CD4-positive, CD25-positive, alpha-beta regulatory T cell (primary cell): Measurements from ENCODE around the gene SHISA2. TPM values are rescaled to one million over a fixed set of nuclear protein-coding genes. Genes with fewer than 3 reads are reported as not detected.

Experiments used
- ATAC-seq, 2 donors: fragments of 150-1000 bp; cut with Tn5 transposase; one replicate each; pipeline ENCODE4 v1.10.0; 2021; ENCODE audit warnings: low read depth in 2 of 2, moderate number of reproducible peaks in 2 of 2, moderate library complexity in 1 of 2
- DNase-seq, 3 donors: peaks; one replicate each; pipeline versions ENCODE4 v3.0.0 to v3.0.0-alpha.2; 2012 to 2022; ENCODE audit warnings: mixed read lengths in 1 of 3
- H3K27ac ChIP-seq: one replicate; pipeline ENCODE4 v1.7.0; 2013; ENCODE audit warnings: mild to moderate bottlenecking, low read length; ENCODE audit not compliant: insufficient read depth, poor library complexity, severe bottlenecking
- H3K27me3 ChIP-seq: one replicate; pipeline ENCODE4 v1.7.0; 2013; ENCODE audit warnings: low read length; ENCODE audit not compliant: control insufficient read depth, insufficient read depth
- H3K36me3 ChIP-seq: one replicate; pipeline ENCODE4 v1.7.0; 2013; ENCODE audit warnings: mild to moderate bottlenecking, low read length, moderate library complexity; ENCODE audit not compliant: control insufficient read depth, insufficient read depth
- H3K4me1 ChIP-seq: 2 replicates; pipeline ENCODE4 v1.7.0; 2013; ENCODE audit warnings: mild to moderate bottlenecking, low read length; ENCODE audit not compliant: insufficient read depth, control insufficient read depth, poor library complexity, severe bottlenecking
- H3K4me3 ChIP-seq: one replicate; pipeline ENCODE4 v1.7.0; 2013; ENCODE audit warnings: low read depth, mild to moderate bottlenecking, low read length, moderate library complexity
- H3K9me3 ChIP-seq, 2 experiments: 1 replicate in 1 of 2; 2 replicates in 1 of 2; pipeline ENCODE4 v1.7.0; 2013; ENCODE audit warnings: low read length in 2 of 2, mild to moderate bottlenecking in 1 of 2, moderate library complexity in 1 of 2; ENCODE audit not compliant: control insufficient read depth in 2 of 2
- H3K27ac Mint-ChIP-seq, 3 donors: one replicate each; pipeline ENCODE4 v1.8.0; 2020 to 2022; ENCODE audit warnings: mild to moderate bottlenecking in 3 of 3, mixed read lengths in 3 of 3, moderate library complexity in 2 of 3
- H3K27me3 Mint-ChIP-seq: one replicate; pipeline ENCODE4 v1.8.0; 2022; ENCODE audit warnings: mild to moderate bottlenecking, mixed read lengths
- H3K36me3 Mint-ChIP-seq: one replicate; pipeline ENCODE4 v1.8.0; 2020; ENCODE audit warnings: mixed read lengths
- H3K4me1 Mint-ChIP-seq, 4 donors: one replicate each; pipeline ENCODE4 v1.8.0; 2020 to 2022; ENCODE audit warnings: mixed read lengths in 4 of 4, mild to moderate bottlenecking in 1 of 4
- H3K4me3 Mint-ChIP-seq, 4 donors: one replicate each; pipeline ENCODE4 v1.8.0; 2020 to 2022; ENCODE audit warnings: mild to moderate bottlenecking in 4 of 4, mixed read lengths in 4 of 4, moderate library complexity in 3 of 4
- H3K9me3 Mint-ChIP-seq, 7 donors: one replicate each; pipeline ENCODE4 v1.8.0; 2020 to 2022; ENCODE audit warnings: mixed read lengths in 7 of 7, mild to moderate bottlenecking in 3 of 7, moderate library complexity in 2 of 7
- polyA plus RNA-seq, 4 donors: library from polyadenylated mRNA; unstranded; fragments of 300-500 nt; fragmentation: Illumina TruSeq; gene quantifications; one replicate each; pipeline ENCODE4 v1.2.3, GENCODE V29; 2021
- total RNA-seq: library from RNA; stranded (reverse); gene quantifications from one replicate; pipeline ENCODE4 v1.2.3, GENCODE V29; 2022

SHISA2 gene
- total and polyA plus RNA-seq, 5 donors from 2014 or later, result 0.09 to 1.7 (median 0.13) TPM; not detected in 1

GRCh38 chr13:26022538-26023292 is 29.1 kb downstream of the SHISA2 start:
- no peaks in the 10 kb centered on the region for H3K27me3 ChIP-seq
- no peak overlapping the region for H3K4me3 ChIP-seq
- H3K27me3 Mint-ChIP-seq, result peaks cover 7% of the 10 kb centered on the region
- peaks cover 0 to 9% (median 0%) of the 10 kb centered on the region in 4 donors for H3K4me1 Mint-ChIP-seq
- no peak overlapping the region for H3K27ac ChIP-seq
- H3K36me3 Mint-ChIP-seq, result peaks cover 5% of the 10 kb centered on the region
- peaks cover 0 to 4% (median 0%) of the 10 kb centered on the region in 7 donors for H3K9me3 Mint-ChIP-seq
- no peaks in the 10 kb centered on the region for H3K36me3 ChIP-seq
- DNase-seq, result no peak
- no peak for ATAC-seq
- H3K9me3 ChIP-seq, result no peaks in the 10 kb centered on the region
- no peaks in the 10 kb centered on the region for H3K4me1 ChIP-seq
- no peak overlapping the region for H3K4me3 Mint-ChIP-seq
- no peak overlapping the region for H3K27ac Mint-ChIP-seq

DNA sequence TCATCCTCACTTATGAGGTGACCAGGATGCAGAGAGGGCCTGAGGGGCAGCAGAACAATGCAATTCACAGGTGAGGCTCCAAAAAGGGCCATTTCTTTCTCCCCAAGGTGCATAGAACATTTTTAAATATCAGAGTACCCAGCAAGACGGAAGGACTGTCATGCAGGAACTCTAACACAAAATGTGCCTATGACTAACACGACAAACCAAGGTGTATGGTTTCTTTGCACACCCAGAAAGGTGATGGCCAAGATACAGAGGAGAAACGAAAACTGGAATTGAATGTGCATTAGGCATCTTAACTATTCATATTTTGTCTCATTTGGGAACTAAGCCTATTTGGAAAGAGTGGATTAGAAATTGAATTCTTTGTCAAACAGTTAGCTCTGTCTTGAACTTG is 29.9 kb downstream of the SHISA2 start:
- Mint-ChIP-seq H3K9me3 (peaks cover 0 to 4% (median 0%) of the 10 kb centered on the region in 7 donors), H3K4me1 (peaks cover 0 to 17% (median 0%) of the 10 kb centered on the region in 4 donors), H3K4me3 (no peak overlapping the region), H3K36me3 (peaks cover 5% of the 10 kb centered on the region), H3K27me3 (peaks cover 7% of the 10 kb centered on the region), H3K27ac (no peak overlapping the region)
- no peak for ATAC-seq
- Histone ChIP-seq H3K9me3 (no peaks in the 10 kb centered on the region), H3K4me1 (no peaks in the 10 kb centered on the region), H3K36me3 (no peaks in the 10 kb centered on the region), H3K27ac (no peak overlapping the region), H3K4me3 (no peak overlapping the region), H3K27me3 (no peaks in the 10 kb centered on the region)
- DNase-seq, result no peak

- ATAC-seq, result no peak
- no peaks in the 10 kb centered on the region for H3K36me3 ChIP-seq
- no peak overlapping the region for H3K27ac Mint-ChIP-seq
These were observed 30.3 kb downstream of the SHISA2 start for GRCh38 chr13:26021516-26021915.

DNA sequence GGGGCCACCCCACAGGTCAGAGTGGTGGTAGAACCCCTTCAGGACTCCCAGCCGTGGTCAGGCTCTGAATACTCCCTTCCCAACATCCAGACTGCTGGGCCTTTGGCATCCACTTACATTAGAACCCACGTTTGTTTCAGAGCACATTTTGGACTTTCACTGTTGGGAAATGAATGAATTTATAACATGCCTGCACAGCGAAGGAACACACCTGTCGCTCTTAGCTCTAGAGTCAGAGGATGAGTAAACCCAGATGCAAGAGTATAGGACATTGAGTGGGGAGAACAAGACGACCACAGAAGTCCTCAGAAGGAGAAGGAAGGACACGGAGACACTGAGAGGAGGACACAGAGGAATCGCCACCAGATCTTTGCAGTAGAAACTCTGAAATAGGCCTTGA is 30.9 kb downstream of the SHISA2 start:
- no peaks in the 10 kb centered on the region for H3K27me3 ChIP-seq
- Mint-ChIP-seq H3K36me3 (peaks cover 5% of the 10 kb centered on the region), H3K4me1 (peaks cover 0 to 21% (median 0%) of the 10 kb centered on the region in 4 donors), H3K27ac (no peak overlapping the region), H3K4me3 (no peak overlapping the region), H3K27me3 (peaks cover 7% of the 10 kb centered on the region), H3K9me3 (peaks cover 0 to 4% (median 0%) of the 10 kb centered on the region in 7 donors)
- no peaks in the 10 kb centered on the region for H3K4me1 ChIP-seq
- no peaks in the 10 kb centered on the region for H3K36me3 ChIP-seq
- ATAC-seq, result no peak
- DNase-seq, result no peak
- H3K4me3 ChIP-seq, result no peak overlapping the region
- no peak overlapping the region for H3K27ac ChIP-seq
- no peaks in the 10 kb centered on the region for H3K9me3 ChIP-seq

More at GRCh38 chr13:26021516-26021915, 30.3 kb downstream of the SHISA2 start:
- Mint-ChIP-seq H3K9me3 (peaks cover 0 to 4% (median 0%) of the 10 kb centered on the region in 7 donors), H3K4me1 (peaks cover 0 to 21% (median 0%) of the 10 kb centered on the region in 4 donors), H3K4me3 (no peak overlapping the region), H3K36me3 (peaks cover 5% of the 10 kb centered on the region), H3K27me3 (peaks cover 7% of the 10 kb centered on the region)
- Histone ChIP-seq H3K27ac (no peak overlapping the region), H3K27me3 (no peaks in the 10 kb centered on the region), H3K4me1 (no peaks in the 10 kb centered on the region), H3K4me3 (no peak overlapping the region), H3K9me3 (no peaks in the 10 kb centered on the region)
- no peak for DNase-seq

GRCh38 chr13:26019881-26020870 is 31.6 kb downstream of the SHISA2 start:
- H3K4me1 Mint-ChIP-seq, result peaks cover 0 to 23% (median 0%) of the 10 kb centered on the region in 4 donors
- Histone ChIP-seq H3K27me3 (no peaks in the 10 kb centered on the region), H3K9me3 (no peaks in the 10 kb centered on the region), H3K36me3 (no peaks in the 10 kb centered on the region), H3K4me3 (no peak overlapping the region), H3K27ac (no peak overlapping the region), H3K4me1 (no peaks in the 10 kb centered on the region)
- H3K4me3 Mint-ChIP-seq, result no peak overlapping the region
- DNase-seq, result no peak
- peaks cover 5% of the 10 kb centered on the region for H3K36me3 Mint-ChIP-seq
- peaks cover 0 to under 1% (median 0%) of the 10 kb centered on the region in 7 donors for H3K9me3 Mint-ChIP-seq
- no peak for ATAC-seq
- H3K27me3 Mint-ChIP-seq, result peaks cover 7% of the 10 kb centered on the region
- peak overlapping the region in 1 of 3 donors; percentile 44 for H3K27ac Mint-ChIP-seq

DNA sequence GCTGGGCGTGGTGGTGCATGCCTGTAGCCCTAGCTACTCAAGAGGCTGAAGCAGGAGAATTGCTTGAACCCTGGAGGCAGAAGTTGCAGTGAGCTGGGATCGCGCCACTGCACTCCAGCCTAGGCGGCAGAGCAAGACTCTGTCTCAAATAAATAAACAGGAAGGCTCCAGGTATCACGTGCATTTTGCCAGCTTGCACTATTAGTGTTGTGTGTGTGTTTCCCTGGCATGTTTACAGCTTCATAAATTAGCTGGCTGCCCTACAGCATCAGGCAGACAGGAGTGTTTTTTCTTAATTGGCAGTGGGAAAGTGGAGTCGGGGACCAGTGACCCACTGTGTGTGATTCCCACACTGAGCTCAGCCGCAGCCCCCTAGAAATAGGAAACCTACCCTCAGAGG is 32.6 kb downstream of the SHISA2 start:
- no peaks in the 10 kb centered on the region for H3K9me3 Mint-ChIP-seq
- no peak overlapping the region for H3K27ac ChIP-seq
- H3K9me3 ChIP-seq, result no peaks in the 10 kb centered on the region
- H3K4me3 ChIP-seq, result no peak overlapping the region
- H3K4me1 Mint-ChIP-seq, result peaks cover 0 to 23% (median 0%) of the 10 kb centered on the region in 4 donors
- H3K4me1 ChIP-seq, result no peaks in the 10 kb centered on the region
- DNase-seq (no peak), ATAC-seq (no peak)
- H3K27ac Mint-ChIP-seq, result no peak overlapping the region
- no peak overlapping the region for H3K4me3 Mint-ChIP-seq
- peaks cover 7% of the 10 kb centered on the region for H3K27me3 Mint-ChIP-seq
- peaks cover 5% of the 10 kb centered on the region for H3K36me3 Mint-ChIP-seq
- H3K27me3 ChIP-seq, result no peaks in the 10 kb centered on the region
- H3K36me3 ChIP-seq, result no peaks in the 10 kb centered on the region

- Mint-ChIP-seq H3K27ac (peak overlapping the region in 2 of 3 donors; percentile 51 to 68), H3K27me3 (peaks cover 7% of the 10 kb centered on the region), H3K4me1 (peaks cover 0 to 27% (median 0%) of the 10 kb centered on the region in 4 donors), H3K9me3 (no peaks in the 10 kb centered on the region), H3K36me3 (peaks cover 5% of the 10 kb centered on the region), H3K4me3 (peak overlapping the region in 2 of 4 donors; percentile 55 to 58)
- DNase-seq (no peak), ATAC-seq (no peak)
- no peaks in the 10 kb centered on the region for H3K9me3 ChIP-seq
- H3K27me3 ChIP-seq, result no peaks in the 10 kb centered on the region
- H3K4me1 ChIP-seq, result peaks cover under 1% of the 10 kb centered on the region
- H3K4me3 ChIP-seq, result no peak overlapping the region
- H3K27ac ChIP-seq, result no peak overlapping the region
- no peaks in the 10 kb centered on the region for H3K36me3 ChIP-seq
These were observed 33.7 kb downstream of the SHISA2 start for GRCh38 chr13:26017932-26018665.
